ENCODE measurements around the gene SMCO2. TPM values are rescaled to one million over a fixed set of nuclear protein-coding genes. Genes with fewer than 3 reads are reported as not detected.

Gene SMCO2
- total RNA-seq, 1 experiment from 2014 or later = 0.20 TPM

GRCh38 chr12:27462151-27462694 is 15.7 kb downstream of the SMCO2 start:
- H3K4me2 ChIP-seq (ENCODE audit: insufficient read depth, insufficient read length, low read length) = no peak overlapping the region
- no peaks in the 10 kb centered on the region for H3K27me3 ChIP-seq (ENCODE audit: insufficient read depth, low read length)
- no peak overlapping the region for H2BK15ac ChIP-seq (ENCODE audit: low read depth, low read length)
- H3T11ph ChIP-seq (ENCODE audit: low read length) = no peak overlapping the region
- H3K23me2 ChIP-seq (ENCODE audit: insufficient read length, low read depth, low read length, poor library complexity, severe bottlenecking) = no peaks in the 10 kb centered on the region
- H2BK12ac ChIP-seq (ENCODE audit: insufficient read length, low read depth, low read length) = no peak overlapping the region
- no peak overlapping the region for H4K5ac ChIP-seq (ENCODE audit: insufficient read length, low read depth, low read length)
- H3K27ac Mint-ChIP-seq = no peak overlapping the region
- H2BK20ac ChIP-seq (ENCODE audit: low read depth, low read length, poor library complexity, severe bottlenecking) = no peak overlapping the region
- H4K91ac ChIP-seq (ENCODE audit: insufficient read length, low read depth, low read length) = no peak overlapping the region
- no peak overlapping the region for H2BK120ac ChIP-seq (ENCODE audit: low read depth, low read length, poor library complexity, severe bottlenecking)
- H3K56ac ChIP-seq (ENCODE audit: insufficient read length, low read depth, low read length) = no peak overlapping the region
- H2BK5ac ChIP-seq (ENCODE audit: insufficient read length, low read length) = no peak overlapping the region
- H2AK5ac ChIP-seq (ENCODE audit: insufficient read length, low read length) = no peak overlapping the region
- H3K79me1 ChIP-seq (ENCODE audit: insufficient read depth, low read depth, low read length, poor library complexity, severe bottlenecking) = no peaks in the 10 kb centered on the region
- H3K14ac ChIP-seq (ENCODE audit: insufficient read depth, low read length) = no peak overlapping the region
- H3K27ac ChIP-seq (ENCODE audit: insufficient read length, low read depth, low read length) = no peak overlapping the region
- no peak overlapping the region for H3K4ac ChIP-seq (ENCODE audit: low read depth, low read length)
- H3K36me3 Mint-ChIP-seq (ENCODE audit: insufficient read depth in 1 of 3, low read depth in 3 of 3) = no peaks in the 10 kb centered on the region
- no peak overlapping the region for H3K4me3 Mint-ChIP-seq
- no peak overlapping the region for H3K9ac ChIP-seq (ENCODE audit: extremely low read depth, insufficient read length, low read length)
- no peaks in the 10 kb centered on the region for H4K20me1 ChIP-seq (ENCODE audit: control insufficient read depth, insufficient read depth, insufficient read length)
- no peak for DNase-seq
- WGBS (ENCODE audit: extremely low coverage, insufficient read length, low lambda C conversion rate) = no CpG with 5 or more reads among the region's 9 CpGs
- peaks cover 0 to 3% of the 10 kb centered on the region in 2 experiments; a peak in 1 of 4 replicates for H3K4me1 Mint-ChIP-seq
- H3K9me3 ChIP-seq (ENCODE audit: control insufficient read depth, low read depth, low read length) = no peaks in the 10 kb centered on the region
- 0 out of 2 replicates have a peak, but pooled peaks cover 1% of the 10 kb centered on the region for H3K27me3 Mint-ChIP-seq (ENCODE audit: low read depth)
- no peak for TF ChIP-seq CTCF (conservative IDR thresholded peaks at IDR 0.05)
- no peaks in the 10 kb centered on the region for H3K79me2 ChIP-seq (ENCODE audit: insufficient read depth, low read length)
- H4K8ac ChIP-seq (replicated peaks; ENCODE audit: insufficient read length, low read depth, low read length) = no peak overlapping the region
- no peak overlapping the region for H3K18ac ChIP-seq (ENCODE audit: insufficient read length, low read depth, low read length)
- no peaks in the 10 kb centered on the region for H3K9me3 Mint-ChIP-seq
- no peak overlapping the region for H3K23ac ChIP-seq (ENCODE audit: insufficient read length, low read depth, low read length)
- H3K4me1 ChIP-seq (ENCODE audit: insufficient read depth, low read length) = no peaks in the 10 kb centered on the region
- no peak overlapping the region for H2AFZ ChIP-seq (ENCODE audit: low read length)
